ENCODE data around the gene SLC39A11.
"Not testable (repeated sequence)": the region's sequence is repeated elsewhere in the genome, so short reads cannot be mapped to it uniquely, and the experiment has no call there.

SLC39A11 gene

DNA sequence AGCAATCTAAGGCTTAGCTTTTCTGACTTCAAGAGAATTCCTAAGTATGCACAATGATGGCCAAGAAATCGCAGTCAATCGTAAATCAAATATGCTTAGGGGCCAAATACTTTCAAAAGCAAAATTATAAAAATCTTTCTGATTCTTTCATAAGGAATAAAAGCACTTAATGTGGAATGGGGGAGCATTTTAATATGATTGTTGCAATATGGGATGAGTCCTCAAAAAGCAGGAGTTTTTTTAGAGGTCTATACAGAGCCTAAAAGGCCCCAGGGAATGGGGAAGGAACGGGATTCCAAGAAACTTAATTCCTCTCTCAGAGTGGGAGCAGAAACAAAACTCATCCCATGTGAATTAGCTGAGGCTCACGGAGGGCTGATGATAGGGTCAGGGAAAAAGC is 14.7 kb upstream of the SLC39A11 start:
- DNase-seq = no peak

DNA sequence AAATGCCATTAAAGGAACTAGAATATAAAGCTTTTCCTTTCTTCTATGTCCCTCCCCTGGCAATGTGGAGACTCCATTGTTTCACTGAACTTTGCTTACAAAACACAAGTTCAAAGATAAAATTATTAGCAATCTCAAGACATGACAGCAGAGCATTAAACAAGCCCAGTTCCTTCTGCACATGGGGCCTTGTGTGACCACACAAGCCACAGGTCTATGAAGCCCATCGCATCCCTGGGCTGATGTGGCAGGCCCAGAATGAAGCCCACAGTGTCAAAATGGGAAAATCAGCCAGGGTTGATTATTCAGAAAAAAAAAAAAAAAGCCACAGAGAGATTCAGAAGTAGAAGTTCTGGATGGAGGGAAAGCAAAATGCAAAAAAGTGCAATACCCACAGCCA is 12.9 kb upstream of the SLC39A11 start:
- DNase-seq = no peak

DNA sequence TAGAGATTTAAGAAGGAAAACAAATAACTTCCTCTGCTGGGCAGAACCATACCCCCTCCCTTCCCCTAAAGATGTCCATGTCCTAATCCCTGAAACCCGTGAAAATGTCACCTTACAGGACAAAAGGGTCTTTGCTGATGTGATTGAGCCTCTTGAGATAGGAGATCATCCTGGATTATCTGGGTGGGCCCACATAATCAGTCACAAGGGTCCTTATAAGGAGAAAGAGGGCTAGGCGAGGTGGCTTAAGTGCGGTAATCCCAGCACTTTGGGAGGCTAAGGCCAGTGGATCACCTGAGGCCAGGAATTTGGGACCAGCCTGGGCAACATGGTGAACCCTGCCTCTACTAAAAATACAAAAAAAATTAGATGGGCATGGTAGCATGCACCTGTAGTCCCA is 12.0 kb upstream of the SLC39A11 start:
- DNase-seq = no peak

DNA sequence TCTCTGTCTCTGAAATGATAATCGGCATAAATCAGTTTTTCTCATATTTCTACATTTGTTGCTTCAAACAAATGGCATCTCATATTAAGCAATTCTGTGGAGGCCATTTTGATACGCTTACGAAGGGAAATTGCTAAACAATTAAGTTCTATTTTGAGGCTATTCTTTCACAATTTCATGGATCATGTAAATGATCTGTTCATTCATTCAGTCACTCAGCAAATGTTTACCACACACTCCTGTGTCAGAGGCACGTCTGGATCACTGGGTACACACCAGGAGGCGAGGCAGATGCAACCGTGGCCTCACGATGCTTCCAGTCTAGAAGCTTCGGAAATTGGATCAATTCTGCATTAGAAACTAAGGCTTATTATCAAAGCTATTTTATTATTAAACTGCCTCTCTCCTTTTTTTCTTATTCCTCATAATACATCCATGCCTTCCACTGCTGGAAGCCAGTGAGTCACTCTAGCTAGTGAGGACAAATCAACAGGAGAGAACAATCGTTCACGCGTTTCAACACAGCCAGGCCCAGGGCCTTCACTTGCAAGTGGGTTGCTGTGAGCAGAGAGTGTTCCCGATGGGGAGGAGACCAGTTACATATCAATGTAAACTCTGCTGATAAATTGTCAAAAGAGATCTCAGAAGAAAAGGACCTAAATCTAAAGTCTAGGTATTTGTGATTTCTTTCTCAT is 11.3 kb upstream of the SLC39A11 start:
- no peak for DNase-seq

DNA sequence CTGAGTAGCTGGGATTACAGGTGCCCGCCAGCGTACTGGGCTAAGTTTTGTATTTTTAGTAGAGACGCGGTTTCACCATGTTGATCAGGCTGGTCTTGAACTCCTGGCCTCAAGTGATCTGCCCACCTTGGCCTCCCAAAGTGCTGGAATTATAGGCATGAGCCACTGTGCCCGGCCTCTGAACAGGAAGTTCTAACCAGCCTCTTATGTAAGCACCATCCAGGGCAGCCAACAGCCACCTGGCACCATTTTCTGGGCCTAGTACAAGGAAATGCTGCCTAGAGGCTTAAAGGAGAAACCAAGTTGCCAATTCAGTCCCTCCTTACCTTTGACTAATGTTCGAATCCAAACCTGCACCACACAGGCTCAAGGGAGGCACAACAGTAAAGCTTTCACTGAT is 8.5 kb upstream of the SLC39A11 start:
- no peak for DNase-seq

DNA sequence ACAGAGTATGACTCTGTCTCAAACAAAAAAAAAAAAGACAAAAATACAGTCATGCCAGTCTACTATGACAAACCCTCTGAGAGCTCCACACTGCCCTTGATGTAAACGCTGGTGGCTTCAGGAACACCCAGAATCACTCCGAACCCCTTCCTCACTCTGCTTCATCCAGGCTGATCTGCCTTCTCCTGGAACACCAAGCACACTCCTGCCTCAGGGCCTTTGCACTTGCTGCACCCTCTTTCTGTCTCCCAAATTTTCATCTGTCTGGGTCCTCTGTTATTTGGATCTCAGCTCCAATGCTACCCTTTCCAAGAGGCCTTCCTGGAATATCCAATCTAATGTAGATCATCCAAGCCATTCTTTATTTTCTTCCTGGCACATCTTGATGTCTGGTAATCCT is 7.9 kb upstream of the SLC39A11 start:
- DNase-seq = no peak

DNA sequence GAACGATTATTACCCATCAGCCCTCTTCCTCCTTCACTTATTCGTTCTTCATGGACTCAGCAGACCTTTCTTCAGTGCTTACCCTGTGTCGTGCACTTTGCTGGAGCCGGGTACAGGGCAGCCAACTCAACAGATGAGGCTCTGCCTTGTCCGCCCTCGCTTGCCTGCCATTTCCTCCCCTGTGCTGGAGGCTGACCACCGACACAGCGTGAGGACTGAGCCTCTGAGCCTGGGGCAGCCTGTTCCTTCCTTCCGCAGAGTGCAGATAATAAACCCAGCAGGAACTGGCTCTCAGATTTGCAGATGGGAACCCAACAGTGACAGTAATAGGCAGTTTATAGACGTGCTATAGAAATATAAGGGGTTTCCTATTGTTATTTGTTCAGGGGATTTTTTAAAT is 7.0 kb upstream of the SLC39A11 start:
- DNase-seq = no peak

DNA sequence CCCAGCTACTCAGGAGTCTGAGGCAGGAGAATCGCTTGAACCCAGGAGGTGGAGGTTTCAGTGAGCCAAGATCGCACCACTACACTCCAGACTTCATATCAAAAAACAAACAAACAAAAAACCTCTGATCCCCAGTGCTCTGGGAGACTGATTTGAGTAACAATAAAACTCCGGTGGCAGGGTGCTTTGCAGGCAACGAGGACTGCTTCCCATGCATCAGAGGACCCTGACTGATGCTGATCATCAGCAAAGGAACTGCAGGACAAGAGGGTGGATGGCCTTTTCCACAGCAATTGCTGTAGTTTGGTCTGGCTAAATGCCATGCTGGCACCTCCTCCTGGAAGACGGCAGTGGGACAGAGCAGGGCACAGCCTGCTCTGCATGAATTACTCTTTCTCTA is 6.4 kb upstream of the SLC39A11 start:
- DNase-seq = no peak

DNA sequence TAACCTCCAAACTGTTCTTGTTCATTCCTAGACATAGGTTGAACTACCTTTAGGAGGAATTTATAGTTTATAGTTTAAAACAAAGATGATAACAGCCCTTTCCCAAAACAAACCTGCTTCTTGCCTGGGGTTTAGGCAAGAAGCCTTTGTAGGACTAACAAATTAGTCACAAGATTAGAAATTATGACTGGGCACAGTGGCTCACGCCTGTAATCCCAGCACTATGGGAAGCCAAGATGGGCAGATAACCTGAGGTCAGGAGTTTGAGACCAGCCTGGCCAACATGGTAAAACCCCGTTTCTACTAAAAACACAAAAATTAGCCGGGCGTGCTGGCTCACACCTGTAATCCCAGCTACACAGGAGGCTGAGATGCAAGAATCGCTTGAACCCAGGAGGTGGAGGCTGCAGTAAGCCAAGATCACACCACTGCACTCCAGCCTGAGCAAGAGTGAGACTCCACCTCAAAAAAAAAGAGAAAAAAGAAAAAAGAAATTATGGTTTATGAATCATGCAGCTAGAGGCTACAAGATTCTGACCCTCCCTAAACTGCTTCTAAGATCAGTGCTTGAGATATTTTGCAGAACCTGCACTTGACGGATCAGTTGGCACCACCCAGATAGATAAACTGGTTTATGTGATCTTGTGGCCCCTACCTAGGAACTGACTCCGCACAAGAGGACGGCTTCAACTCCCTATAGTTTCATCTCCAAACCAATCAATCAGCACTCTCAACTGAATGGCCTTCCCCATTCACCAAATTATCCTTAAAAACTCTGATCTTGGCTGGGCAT is 5.7 kb upstream of the SLC39A11 start:
- not testable (repeated sequence) for DNase-seq

DNA sequence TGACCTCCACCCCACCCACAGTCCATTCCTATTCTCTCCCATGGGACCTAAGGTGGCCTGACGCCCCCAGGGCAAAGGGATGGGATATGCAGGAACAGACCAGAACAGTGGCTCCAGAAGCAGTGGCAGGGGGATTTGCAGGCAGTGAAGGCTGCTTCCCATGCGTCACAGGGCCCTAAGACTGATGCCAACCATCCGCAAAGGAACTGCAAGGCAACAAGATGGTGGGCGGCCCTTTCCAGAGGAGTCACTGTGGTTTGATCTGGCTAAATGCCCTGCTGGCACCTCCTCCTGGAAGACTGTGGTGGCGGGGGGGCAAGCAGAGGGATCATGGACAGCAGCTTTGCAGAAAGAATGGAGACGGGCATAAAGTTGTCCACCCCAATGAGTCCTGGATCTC is 4.4 kb upstream of the SLC39A11 start:
- no peak for DNase-seq

DNA sequence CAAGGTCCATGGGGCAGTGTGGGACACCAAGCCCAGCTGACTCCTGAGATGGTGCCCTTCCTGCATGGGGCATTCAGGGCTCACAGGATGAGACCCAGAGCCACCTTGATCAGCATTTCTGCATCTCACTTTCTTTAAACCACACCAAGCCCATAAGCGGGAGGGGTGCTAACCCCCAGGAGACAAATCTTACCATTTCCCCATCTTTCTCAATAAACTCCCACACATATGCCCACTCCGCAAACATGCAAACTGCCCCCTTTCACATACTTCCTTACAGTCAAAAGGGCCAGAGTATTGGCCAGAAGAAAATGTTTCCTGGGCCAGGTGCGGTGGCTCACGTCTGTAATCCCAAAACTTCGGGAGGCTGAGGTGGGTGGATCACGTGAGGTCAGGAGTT is 3.7 kb upstream of the SLC39A11 start:
- DNase-seq = no peak

DNA sequence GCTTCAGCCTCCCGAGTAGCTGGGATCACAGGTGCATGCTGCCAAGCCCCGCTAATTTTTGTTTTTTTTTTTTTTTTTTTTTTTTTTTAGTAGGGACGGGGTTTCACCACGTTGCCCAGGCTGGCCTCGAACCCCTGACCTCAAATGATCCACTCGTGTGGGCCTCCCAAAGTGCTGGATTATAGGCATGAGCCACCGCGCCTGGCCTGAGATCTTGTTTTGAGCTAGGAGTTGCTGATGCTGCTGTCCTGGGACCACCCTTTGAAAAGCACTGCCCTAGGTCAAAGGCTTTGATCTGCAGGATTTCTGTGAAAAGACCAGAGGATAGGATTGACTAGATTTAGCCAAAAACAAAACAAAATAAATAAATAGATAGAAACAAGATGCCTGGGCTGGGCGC is 798 bp upstream of the SLC39A11 start:
- no peak for DNase-seq

DNA sequence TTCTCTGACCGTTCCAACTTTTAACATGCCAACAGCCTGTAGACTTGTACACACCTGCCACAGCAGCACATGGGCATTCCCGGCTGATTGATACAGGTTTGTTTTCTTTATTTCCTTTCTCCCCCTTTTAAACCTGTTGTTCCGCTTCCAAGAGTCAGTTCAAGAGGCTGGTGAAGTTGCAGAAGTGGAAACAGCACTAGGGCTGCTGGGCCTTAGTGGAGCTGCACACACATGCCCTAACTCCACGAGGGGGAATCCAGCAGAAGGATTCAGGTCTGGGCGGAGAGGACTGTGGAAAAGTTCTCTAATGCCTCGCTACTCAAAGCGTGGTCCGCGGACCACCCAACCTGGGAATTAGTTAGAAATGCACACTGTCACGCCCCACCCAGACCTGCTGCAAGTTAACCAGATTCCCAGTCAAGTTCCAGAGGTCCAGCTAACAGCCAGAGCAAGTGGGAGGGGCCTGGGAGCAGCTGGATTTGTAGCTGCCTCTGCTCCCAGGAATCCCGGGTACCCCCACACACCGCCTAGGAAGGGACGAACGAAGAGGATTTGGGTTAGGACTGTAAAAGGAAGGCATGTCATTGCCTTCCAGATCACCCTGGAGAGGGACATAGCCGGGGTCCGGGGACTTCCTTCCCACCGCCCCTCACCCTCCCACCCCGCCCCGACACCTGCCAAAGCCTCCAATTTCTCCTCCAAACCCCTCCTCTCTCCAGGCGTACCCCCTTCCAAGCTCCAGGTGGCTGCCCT is 542 bp downstream of the SLC39A11 start:
- DNase-seq = peak in 14 of 58 donors; percentile 23 to 72 (median 52)

DNA sequence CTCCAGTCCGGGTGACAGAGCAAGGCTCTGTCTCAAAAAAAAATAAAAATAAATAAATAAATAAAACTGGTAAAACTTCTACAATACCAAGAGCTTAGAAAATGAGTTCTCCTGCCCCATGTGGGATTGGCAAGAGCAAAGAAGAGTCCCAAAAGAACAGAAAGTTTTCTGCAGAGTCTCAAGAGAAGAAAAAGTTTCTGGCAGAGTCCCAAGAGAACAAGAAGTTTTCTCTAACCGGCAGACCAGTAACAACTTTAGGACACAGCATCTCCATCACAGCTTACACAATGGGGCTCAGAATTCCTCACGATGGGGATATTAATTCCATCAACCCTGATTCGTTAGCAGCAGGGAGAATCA is 1.1 kb downstream of the SLC39A11 start:
- DNase-seq = peak in 2 of 58 donors; percentile 52 to 78

DNA sequence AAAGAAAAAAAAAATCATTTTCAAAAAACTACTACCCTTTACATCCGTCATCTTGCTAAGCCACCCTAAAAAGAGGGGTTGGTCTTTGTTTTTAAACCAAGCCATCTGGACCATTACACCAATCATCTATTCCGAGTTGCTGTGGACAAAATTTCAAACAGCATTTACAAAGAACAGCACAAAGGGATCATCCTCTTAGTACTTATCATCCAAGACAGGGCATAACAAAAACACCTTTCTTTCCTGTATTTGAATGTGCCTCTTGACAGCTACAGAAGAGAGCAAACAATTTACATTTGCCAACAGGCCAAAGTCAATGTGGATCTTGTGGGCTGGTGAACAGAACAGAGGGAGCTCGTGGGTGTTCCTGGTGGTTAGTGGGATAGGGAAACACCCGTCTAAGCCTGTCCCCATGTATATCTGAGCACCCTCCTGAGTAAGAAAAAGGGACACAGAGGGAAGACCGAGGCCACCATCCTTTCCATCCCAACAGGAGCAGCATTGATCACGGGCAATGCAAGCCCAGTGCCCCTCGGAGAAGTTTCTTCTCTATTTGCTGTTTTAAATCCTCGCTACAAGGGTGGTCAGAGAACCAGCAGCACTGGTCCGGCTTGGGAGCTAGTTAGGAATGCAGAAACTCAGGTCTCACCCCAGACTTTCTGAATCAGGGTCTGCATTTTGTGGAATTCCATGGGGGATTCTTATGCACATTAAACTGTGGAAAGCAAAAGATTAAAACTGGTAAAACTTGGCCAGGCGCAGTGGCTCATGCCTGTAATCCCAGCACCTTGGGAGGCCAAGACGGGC is 1.9 kb downstream of the SLC39A11 start:
- DNase-seq = peak in 8 of 58 donors; percentile 8 to 22 (median 13)

DNA sequence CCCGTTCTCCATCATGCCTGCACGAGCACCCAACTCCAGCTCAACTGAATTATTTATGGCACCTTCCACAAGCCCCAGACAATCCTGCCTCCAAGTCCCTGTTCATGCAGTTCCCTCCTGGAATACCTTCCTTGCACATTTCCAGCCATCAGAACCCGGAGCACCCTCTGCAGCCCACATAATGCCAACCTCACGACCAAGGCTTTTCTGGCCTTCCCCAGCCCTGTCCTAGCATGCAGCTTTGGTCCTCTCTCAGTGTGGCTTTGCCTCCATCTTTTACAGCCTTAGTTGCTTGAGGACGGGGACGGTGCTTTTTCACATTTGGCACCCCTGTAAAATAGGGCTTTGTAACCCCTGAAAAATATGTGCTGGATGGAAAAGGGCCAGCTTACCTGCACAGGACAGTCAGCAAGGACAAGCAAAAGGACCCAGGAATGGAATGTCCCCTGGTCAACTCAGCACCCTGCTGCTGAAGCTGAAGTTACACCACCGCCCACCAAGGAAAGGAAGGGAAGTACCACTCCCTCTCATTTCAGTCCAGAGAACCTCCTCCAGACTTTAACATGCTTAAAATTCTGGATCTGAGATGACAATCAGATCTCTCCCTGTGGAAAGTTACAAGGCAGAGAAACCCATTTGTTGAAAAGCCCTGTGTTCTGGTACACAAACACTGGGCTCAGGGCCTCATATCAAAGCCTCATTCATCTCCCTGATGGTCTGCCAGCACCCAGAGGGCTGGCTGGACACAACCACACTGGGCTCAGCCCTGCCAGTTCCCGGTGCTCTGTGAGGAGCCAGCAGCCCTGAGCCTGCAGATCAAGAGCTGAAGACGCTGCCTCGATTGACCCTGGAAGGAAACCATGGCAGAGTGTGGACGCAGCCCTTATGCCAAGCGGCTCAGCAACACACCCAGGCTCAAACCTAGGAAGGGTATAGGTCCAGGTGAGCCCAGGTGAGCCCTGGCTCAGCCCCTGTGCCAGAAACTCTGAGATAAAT is 2.9 kb downstream of the SLC39A11 start:
- peak in 55 of 58 donors; percentile 21 to 97 (median 81) for DNase-seq

DNA sequence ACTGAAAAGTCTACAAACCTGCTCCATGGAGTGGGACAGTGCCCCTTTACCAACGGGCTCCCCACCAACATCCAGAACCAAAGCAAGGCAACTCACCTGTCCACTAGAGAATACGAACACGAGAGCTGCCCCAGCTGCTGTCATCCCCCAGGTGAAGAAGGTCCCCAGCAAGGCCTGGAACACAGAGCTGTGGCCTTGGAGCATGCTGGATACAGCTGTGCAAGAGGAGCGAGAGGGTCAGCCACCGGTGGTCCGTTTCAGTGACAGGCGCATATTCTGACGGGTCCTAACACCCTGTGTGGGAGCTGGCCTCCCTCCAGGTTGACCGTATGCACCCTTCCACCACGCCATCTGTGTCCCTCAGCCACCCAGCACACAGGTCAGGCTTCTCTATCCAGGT is 3.9 kb downstream of the SLC39A11 start:
- peak in 1 of 58 donors; percentile 12 for DNase-seq

DNA sequence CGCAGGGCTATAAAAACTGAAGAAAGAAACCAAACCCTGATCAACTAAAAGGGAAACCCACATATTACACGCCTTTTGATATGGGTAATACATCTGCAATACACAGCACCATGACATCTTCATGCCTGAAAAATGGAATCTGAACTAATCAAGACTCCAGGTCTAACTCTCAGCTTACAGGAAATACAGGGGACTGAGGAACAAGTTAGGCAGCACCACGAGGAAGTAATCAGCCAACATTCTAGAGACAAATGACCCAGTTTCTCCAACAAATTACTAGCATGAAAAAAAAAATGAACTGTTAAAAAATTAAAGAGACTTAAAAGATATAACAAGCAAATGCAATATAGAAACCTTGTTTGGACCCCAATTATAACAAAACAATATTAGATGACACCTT is 9.1 kb downstream of the SLC39A11 start:
- no peak for DNase-seq

DNA sequence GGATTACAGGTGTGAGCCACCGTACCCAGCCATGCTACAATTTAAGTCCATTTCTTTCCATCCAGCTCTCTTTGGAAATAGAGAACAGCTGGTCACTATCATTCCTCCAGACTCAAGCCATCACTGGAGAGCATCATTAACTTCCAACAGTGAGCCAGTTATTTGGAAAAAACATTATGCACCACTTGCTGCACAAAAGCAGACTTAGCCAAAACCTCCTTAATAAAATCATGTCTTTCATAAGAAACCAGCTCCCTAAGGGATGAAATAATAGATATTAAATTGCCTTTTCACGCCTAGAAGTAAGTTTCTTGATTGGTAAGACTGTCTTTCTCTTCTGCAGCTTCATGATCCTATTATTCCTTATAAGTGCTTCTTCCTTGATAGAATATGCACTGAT is 17.9 kb downstream of the SLC39A11 start:
- DNase-seq = no peak
